Activated CD4-positive, alpha-beta T cell treated with anti-CD3 and anti-CD28 coated beads, Interleukin-2, amount 50 U/mL, for 16 hours (primary cell): Measurements from ENCODE around the gene IGDCC3.

Experiments
- DNase-seq: peaks from one replicate; pipeline ENCODE4 v3.0.0-alpha.2; 2020

IGDCC3 gene

GRCh38 chr15:65377976-65378366 is at the start of gene IGDCC3:
Gene IGDCC3 (minus strand): TSS chr15:65378002. CDS start chr15:65377788, 214 bp downstream.
- no peak for DNase-seq

GRCh38 chr15:65426216-65426853 is 48.5 kb upstream of the IGDCC3 start:
- no peak for DNase-seq

GRCh38 chr15:65424683-65425082 is 46.9 kb upstream of the IGDCC3 start:
- DNase-seq = no peak

- no peak for DNase-seq
These were observed 46.3 kb upstream of the IGDCC3 start for GRCh38 chr15:65423976-65424679.

- no peak for DNase-seq
These were observed 45.6 kb upstream of the IGDCC3 start for GRCh38 chr15:65423150-65423975.

- no peak for DNase-seq
These were observed 43.8 kb upstream of the IGDCC3 start for GRCh38 chr15:65421360-65422215.

GRCh38 chr15:65420975-65421359 is 43.2 kb upstream of the IGDCC3 start:
- no peak for DNase-seq

- DNase-seq = no peak
These were observed 40.8 kb upstream of the IGDCC3 start for GRCh38 chr15:65418596-65418995.

GRCh38 chr15:65416845-65417416 is 39.1 kb upstream of the IGDCC3 start:
- DNase-seq = no peak

- DNase-seq = no peak
These were observed 37.2 kb upstream of the IGDCC3 start for GRCh38 chr15:65414841-65415621.

GRCh38 chr15:65413760-65414144 is 36.0 kb upstream of the IGDCC3 start:
- DNase-seq = no peak

GRCh38 chr15:65413051-65413759 is 35.4 kb upstream of the IGDCC3 start:
- no peak for DNase-seq

GRCh38 chr15:65412556-65412955 is 34.8 kb upstream of the IGDCC3 start:
- DNase-seq = no peak

GRCh38 chr15:65411465-65412071 is 33.8 kb upstream of the IGDCC3 start:
- DNase-seq = no peak

GRCh38 chr15:65410972-65411371 is 33.2 kb upstream of the IGDCC3 start:
- DNase-seq = no peak

GRCh38 chr15:65410036-65410435 is 32.2 kb upstream of the IGDCC3 start:
- DNase-seq = no peak

- no peak for DNase-seq
These were observed 31.3 kb upstream of the IGDCC3 start for GRCh38 chr15:65409036-65409631.

- DNase-seq = no peak
These were observed 30.7 kb upstream of the IGDCC3 start for GRCh38 chr15:65408324-65409035.

- no peak for DNase-seq
These were observed 28.7 kb upstream of the IGDCC3 start for GRCh38 chr15:65406424-65407000.
